Mesenchymal stem cell (in vitro differentiated cells and primary cell): ENCODE measurements around the gene POU2F3.

Experiments
- DNase-seq: peaks from one replicate; pipeline ENCODE4 v3.0.0-alpha.2; 2013
- H2AFZ ChIP-seq: one replicate; pipeline ENCODE4 v1.6.1; 2013; ENCODE audit warnings: low read depth, mild to moderate bottlenecking, control low read depth, inconsistent platforms, low read length, moderate library complexity
- H2AK5ac ChIP-seq: 2 replicates; pipeline ENCODE4 v1.6.1; 2013; ENCODE audit warnings: low read length, moderate library complexity, mild to moderate bottlenecking, inconsistent platforms; ENCODE audit not compliant: severe bottlenecking
- H2BK120ac ChIP-seq: one replicate; pipeline ENCODE4 v1.6.1; 2013; ENCODE audit warnings: low read depth, mild to moderate bottlenecking, inconsistent platforms, low read length, moderate library complexity
- H2BK12ac ChIP-seq, 2 experiments: one replicate each; pipeline ENCODE4 v1.6.1; 2013; ENCODE audit warnings: inconsistent platforms in 2 of 2, low read length in 2 of 2, mild to moderate bottlenecking in 2 of 2, moderate library complexity in 2 of 2, control low read depth in 1 of 2
- H2BK15ac ChIP-seq: one replicate; pipeline ENCODE4 v1.6.1; 2013; ENCODE audit warnings: mild to moderate bottlenecking, low read depth, inconsistent platforms; ENCODE audit not compliant: poor library complexity, severe bottlenecking
- H2BK5ac ChIP-seq: 2 replicates; pipeline ENCODE4 v1.6.1; 2013; ENCODE audit warnings: low read depth, mild to moderate bottlenecking, low read length, control low read depth, inconsistent platforms; ENCODE audit not compliant: poor library complexity, severe bottlenecking
- H3K14ac ChIP-seq, 2 experiments: one replicate each; pipeline ENCODE4 v1.6.1; 2013; ENCODE audit warnings: inconsistent platforms in 2 of 2, low read length in 2 of 2, control low read depth in 1 of 2, mild to moderate bottlenecking in 1 of 2, moderate library complexity in 1 of 2
- H3K18ac ChIP-seq, 2 experiments: one replicate each; pipeline ENCODE4 v1.6.1; 2013; ENCODE audit warnings: inconsistent platforms in 2 of 2, low read length in 2 of 2, control low read depth in 1 of 2, low read depth in 1 of 2, mild to moderate bottlenecking in 1 of 2
- H3K23ac ChIP-seq, 2 experiments: one replicate each; pipeline ENCODE4 v1.6.1; 2013; ENCODE audit warnings: inconsistent platforms in 2 of 2, low read length in 2 of 2, mild to moderate bottlenecking in 2 of 2, moderate library complexity in 2 of 2, control low read depth in 1 of 2
- H3K27ac ChIP-seq: 2 replicates; pipeline ENCODE4 v1.5.1; 2013; ENCODE audit warnings: mild to moderate bottlenecking, moderate library complexity, low read length, control low read depth, inconsistent platforms; ENCODE audit not compliant: poor library complexity, severe bottlenecking
- H3K27me3 ChIP-seq, 2 experiments: 2 replicates each; pipeline versions ENCODE4 v1.6.1 to v1.7.0; 2013; ENCODE audit warnings: low read length in 2 of 2, mild to moderate bottlenecking in 2 of 2, moderate library complexity in 2 of 2, control low read depth in 1 of 2, inconsistent platforms in 1 of 2; ENCODE audit not compliant: control insufficient read depth in 1 of 2, insufficient read depth in 1 of 2
- H3K36me3 ChIP-seq, 2 experiments: 2 replicates each; pipeline versions ENCODE4 v1.6.1 to v1.7.0; 2013; ENCODE audit warnings: low read length in 2 of 2, control low read depth in 1 of 2, inconsistent platforms in 1 of 2, low read depth in 1 of 2, mild to moderate bottlenecking in 1 of 2; ENCODE audit not compliant: insufficient read depth in 2 of 2, control insufficient read depth in 1 of 2
- H3K4ac ChIP-seq, 2 experiments: one replicate each; pipeline ENCODE4 v1.6.1; 2013; ENCODE audit warnings: inconsistent platforms in 2 of 2, low read length in 2 of 2, mild to moderate bottlenecking in 2 of 2, moderate library complexity in 2 of 2, control low read depth in 1 of 2, low read depth in 1 of 2
- H3K4me1 ChIP-seq: 2 replicates; pipeline ENCODE4 v1.6.1; 2013; ENCODE audit warnings: low read depth, low read length, control low read depth; ENCODE audit not compliant: control insufficient read depth, insufficient read depth
- H3K4me2 ChIP-seq: 2 replicates; pipeline ENCODE4 v1.6.1; 2013; ENCODE audit warnings: low read length, mild to moderate bottlenecking, inconsistent platforms; ENCODE audit not compliant: poor library complexity, severe bottlenecking
- H3K4me3 ChIP-seq, 2 experiments: 2 replicates each; pipeline versions ENCODE4 v1.5.1 to v1.7.0; 2013; ENCODE audit warnings: low read length in 2 of 2, mild to moderate bottlenecking in 2 of 2, control low read depth in 1 of 2, low read depth in 1 of 2; ENCODE audit not compliant: insufficient read depth in 1 of 2
- H3K79me1 ChIP-seq: replicated peaks from 2 replicates; pipeline ENCODE4 v1.6.1; 2013; ENCODE audit warnings: mild to moderate bottlenecking, control low read depth, low read length, inconsistent platforms; ENCODE audit not compliant: poor library complexity, severe bottlenecking
- H3K9ac ChIP-seq: 2 replicates; pipeline ENCODE4 v1.7.0; 2013; ENCODE audit warnings: mild to moderate bottlenecking, low read length, moderate library complexity
- H3K9me3 ChIP-seq: 2 replicates; pipeline ENCODE4 v1.7.0; 2013; ENCODE audit warnings: mild to moderate bottlenecking, low read length; ENCODE audit not compliant: control insufficient read depth
- H4K8ac ChIP-seq: one replicate; pipeline ENCODE4 v1.6.1; 2013; ENCODE audit warnings: inconsistent platforms, mild to moderate bottlenecking, low read length, moderate library complexity
- H4K91ac ChIP-seq: one replicate; pipeline ENCODE4 v1.6.1; 2013; ENCODE audit warnings: mild to moderate bottlenecking, low read length, inconsistent platforms
- WGBS: methylation state at CpG from one replicate; pipeline ENCODE4 v1.1.7; 2013; ENCODE audit warnings: mixed read lengths; 5-methylcytosine and 5-hydroxymethylcytosine counted together

The POU2F3 gene

DNA sequence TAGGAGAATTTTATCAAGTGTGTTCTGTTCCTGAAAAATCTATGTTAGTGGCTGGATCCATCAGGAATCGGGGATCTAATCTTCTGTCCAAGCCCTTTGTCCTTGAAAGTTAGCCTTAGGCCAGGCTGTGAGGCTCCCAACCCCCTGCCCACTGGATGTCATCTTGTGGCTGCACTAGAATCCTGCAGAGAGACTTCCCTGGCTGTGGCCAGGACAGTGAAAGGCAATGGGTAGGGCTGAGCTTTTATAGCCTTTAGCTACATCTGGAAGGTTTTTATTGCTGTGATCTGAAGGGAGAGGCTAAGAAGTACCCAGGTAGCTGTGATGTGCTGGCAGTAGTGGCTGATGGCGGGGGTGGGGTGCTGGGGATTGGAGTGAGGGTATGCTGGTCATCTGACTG is 27.0 kb upstream of the POU2F3 start:
- Histone ChIP-seq H2AFZ (no peak overlapping the region), H3K23ac (no peak overlapping the region), H2BK15ac (no peak overlapping the region), H3K9ac (peak overlapping the region; percentile 97), H3K18ac (peak overlapping the region; percentile 45 to 52), H3K27ac (no peak overlapping the region), H3K14ac (peak overlapping the region in 1 of 2 experiments; percentile 63), H3K4me2 (peak overlapping the region; percentile 62), H3K4me3 (peak overlapping the region in 1 of 2 experiments; percentile 96), H3K36me3 (peaks cover 10 to 37% of the 10 kb centered on the region in 2 experiments), H3K4me1 (peaks cover 34% of the 10 kb centered on the region), H3K27me3 (no peaks in the 10 kb centered on the region), H4K91ac (no peak overlapping the region), H3K4ac (no peak overlapping the region), H2BK120ac (peak overlapping the region; percentile 85), H2AK5ac (no peak overlapping the region), H2BK5ac (no peak overlapping the region), H4K8ac (no peak overlapping the region), H2BK12ac (peak overlapping the region in 1 of 2 experiments; percentile 70), H3K9me3 (no peaks in the 10 kb centered on the region), H3K79me1 (peaks cover 34% of the 10 kb centered on the region)
- peak; percentile 33 for DNase-seq
- WGBS = 57% methylated on average over 2 of the region's 2 CpGs

DNA sequence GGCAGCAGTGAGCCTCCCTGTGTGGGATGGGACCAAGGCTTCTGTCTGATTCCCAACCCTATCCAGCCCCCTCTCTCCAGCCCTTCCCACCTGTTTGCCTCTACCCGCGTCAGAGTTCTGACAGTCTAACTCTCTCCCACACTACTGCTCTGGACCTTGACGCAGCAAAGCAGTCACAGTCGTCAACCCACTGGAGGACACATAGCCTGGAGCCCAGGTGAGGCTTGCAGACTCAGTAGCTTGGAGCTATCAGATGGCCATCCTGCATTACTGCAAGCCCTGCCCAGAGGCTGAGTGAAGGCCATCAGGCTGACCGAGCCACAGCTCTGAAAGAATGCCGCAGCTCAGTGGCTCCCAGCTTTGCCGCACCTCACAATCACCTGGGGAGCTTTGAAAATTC is 25.4 kb upstream of the POU2F3 start:
- H2BK120ac ChIP-seq = no peak overlapping the region
- no peak overlapping the region for H3K4me2 ChIP-seq
- peak overlapping the region in 1 of 2 experiments; percentile 15 for H2BK12ac ChIP-seq
- H3K27me3 ChIP-seq = no peaks in the 10 kb centered on the region
- peak overlapping the region; percentile 22 for H4K8ac ChIP-seq
- peak overlapping the region in 1 of 2 experiments; percentile 23 for H3K23ac ChIP-seq
- peaks cover 14 to 37% of the 10 kb centered on the region in 2 experiments for H3K36me3 ChIP-seq
- no peak overlapping the region for H3K18ac ChIP-seq
- no peak overlapping the region for H2AK5ac ChIP-seq
- H3K79me1 ChIP-seq = peaks cover 39% of the 10 kb centered on the region
- DNase-seq = no peak
- H3K4ac ChIP-seq = no peak overlapping the region
- peak overlapping the region; percentile 97 for H3K9ac ChIP-seq
- H3K4me3 ChIP-seq = peak overlapping the region in 1 of 2 experiments; percentile 96
- no peak overlapping the region for H2BK15ac ChIP-seq
- 96% methylated on average over 7 of the region's 7 CpGs for WGBS
- H2AFZ ChIP-seq = no peak overlapping the region
- peaks cover 50% of the 10 kb centered on the region for H3K4me1 ChIP-seq
- no peak overlapping the region for H2BK5ac ChIP-seq
- no peak overlapping the region for H4K91ac ChIP-seq
- no peak overlapping the region for H3K14ac ChIP-seq
- no peaks in the 10 kb centered on the region for H3K9me3 ChIP-seq
- H3K27ac ChIP-seq = no peak overlapping the region

- H4K91ac ChIP-seq = peak overlapping the region; percentile 34
- H3K4me1 ChIP-seq = peaks cover 55% of the 10 kb centered on the region
- H3K9ac ChIP-seq = peak overlapping the region; percentile 73
- peaks cover 43% of the 10 kb centered on the region for H3K79me1 ChIP-seq
- 27% methylated on average over 5 of the region's 5 CpGs for WGBS
- H3K9me3 ChIP-seq = no peaks in the 10 kb centered on the region
- H3K18ac ChIP-seq = peak overlapping the region; percentile 55 to 58
- H3K4me2 ChIP-seq = no peak overlapping the region
- DNase-seq = peak; percentile 80
- H2BK15ac ChIP-seq = peak overlapping the region; percentile 41
- H3K4me3 ChIP-seq = peak overlapping the region in 1 of 2 experiments; percentile 66
- peak overlapping the region; percentile 13 to 17 for H3K4ac ChIP-seq
- no peak overlapping the region for H2BK120ac ChIP-seq
- H3K14ac ChIP-seq = no peak overlapping the region
- no peak overlapping the region for H3K23ac ChIP-seq
- no peak overlapping the region for H2BK5ac ChIP-seq
- H3K27ac ChIP-seq = no peak overlapping the region
- H3K36me3 ChIP-seq = peaks cover 14 to 47% of the 10 kb centered on the region in 2 experiments
- H2BK12ac ChIP-seq = peak overlapping the region in 1 of 2 experiments; percentile 85
- no peaks in the 10 kb centered on the region for H3K27me3 ChIP-seq
- no peak overlapping the region for H2AFZ ChIP-seq
- peak overlapping the region; percentile 27 for H4K8ac ChIP-seq
- no peak overlapping the region for H2AK5ac ChIP-seq
These were observed 24.3 kb upstream of the POU2F3 start for GRCh38 chr11:120215634-120216033.

DNA sequence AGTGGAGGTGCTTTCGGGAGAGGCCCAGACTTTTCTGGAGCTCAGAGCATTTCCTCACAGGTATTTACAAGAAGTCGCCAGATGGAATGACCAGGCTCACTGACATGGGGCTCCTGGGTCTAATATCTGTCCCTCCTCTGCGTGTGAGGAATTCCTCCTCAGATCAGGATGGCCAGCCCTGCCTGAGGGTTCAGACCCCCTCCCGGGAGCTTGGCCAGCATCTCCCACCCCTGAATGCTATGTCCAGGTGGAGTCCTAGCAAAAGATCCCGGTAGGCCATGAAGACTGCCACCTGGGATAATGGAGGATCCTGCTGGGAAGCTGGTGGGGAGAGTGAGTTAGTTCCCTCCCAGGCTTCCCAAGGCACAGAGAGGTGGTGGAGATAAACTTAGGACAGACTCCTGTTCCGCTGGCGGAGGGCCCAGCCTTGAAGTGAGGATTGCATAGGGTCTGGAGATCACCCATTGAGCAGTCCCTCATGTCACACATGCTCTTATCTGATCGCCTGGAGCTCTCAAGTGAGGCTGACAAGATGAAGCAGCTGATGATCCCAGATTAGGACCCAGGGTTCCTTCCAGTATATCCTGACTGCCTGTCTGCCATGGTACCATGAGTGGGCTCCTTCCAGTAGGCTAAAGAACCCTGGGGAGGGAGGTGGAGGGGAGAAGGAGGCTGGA is 23.4 kb upstream of the POU2F3 start:
- H4K91ac ChIP-seq = no peak overlapping the region
- no peak for DNase-seq
- no peak overlapping the region for H2BK5ac ChIP-seq
- H3K9ac ChIP-seq = peak overlapping the region; percentile 73
- peaks cover 14 to 56% of the 10 kb centered on the region in 2 experiments for H3K36me3 ChIP-seq
- no peak overlapping the region for H3K14ac ChIP-seq
- WGBS = 77% methylated on average over 8 of the region's 8 CpGs
- peaks cover 52% of the 10 kb centered on the region for H3K4me1 ChIP-seq
- peaks cover 45% of the 10 kb centered on the region for H3K79me1 ChIP-seq
- no peak overlapping the region for H3K27ac ChIP-seq
- H3K27me3 ChIP-seq = no peaks in the 10 kb centered on the region
- H2BK120ac ChIP-seq = no peak overlapping the region
- H2BK12ac ChIP-seq = peak overlapping the region; percentile 0 to 4
- no peak overlapping the region for H3K23ac ChIP-seq
- H4K8ac ChIP-seq = no peak overlapping the region
- no peak overlapping the region for H2BK15ac ChIP-seq
- H3K9me3 ChIP-seq = no peaks in the 10 kb centered on the region
- no peak overlapping the region for H2AFZ ChIP-seq
- H3K18ac ChIP-seq = peak overlapping the region in 1 of 2 experiments; percentile 18
- H3K4me3 ChIP-seq = no peak overlapping the region
- H2AK5ac ChIP-seq = no peak overlapping the region
- no peak overlapping the region for H3K4ac ChIP-seq
- no peak overlapping the region for H3K4me2 ChIP-seq
